SK-N-SH treated with all-trans-retinoic acid at 6 μM for 48 hours (cell line): Measurements from ENCODE around the gene ZBTB7C.

Experiments used
- ARNTL ChIP-seq: fragments of 450-650 bp; formaldehyde crosslinking; IDR thresholded peaks from 2 replicates; pipeline ENCODE4 v1.5.0; 2020; ENCODE audit warnings: low read depth, mild to moderate bottlenecking, moderate library complexity, borderline replicate concordance
- CREB5 ChIP-seq: fragments of 250-450 bp; sonication (Bioruptor Pico); IDR thresholded peaks from 2 replicates; pipeline ENCODE4 v1.5.1; 2020; ENCODE audit warnings: low read depth, mild to moderate bottlenecking, moderate library complexity
- ZC3H10 ChIP-seq: fragments of 250-450 bp; sonication (Bioruptor Pico); IDR thresholded peaks from 2 replicates; pipeline ENCODE4 v1.5.1; 2021; ENCODE audit warnings: mild to moderate bottlenecking, moderate library complexity

GRCh38 chr18:48395646-48396045, 13.5 kb downstream of the ZBTB7C start:
- TF ChIP-seq ARNTL (no peak), CREB5 (CRISPR knock-in tag) (no peak), ZC3H10 (CRISPR knock-in tag) (no peak)
